KOPT-K1 (cell line): Measurements from ENCODE around the gene GNAS.

Source experiments
- H3K27ac ChIP-seq: fragments of 200-600 bp; sonication (generic); 2 replicates; pipeline ENCODE4 v1.5.1; 2016; ENCODE audit warnings: antibody characterized with exemption, mild to moderate bottlenecking, low read depth, low read length; ENCODE audit not compliant: poor library complexity, severe bottlenecking
- H3K36me3 ChIP-seq: fragments of 200-600 bp; sonication (generic); 2 replicates; pipeline ENCODE4 v1.5.1; 2017; ENCODE audit warnings: antibody characterized with exemption, mild to moderate bottlenecking, low read length, moderate library complexity; ENCODE audit not compliant: insufficient read depth
- H3K9me3 ChIP-seq: fragments of 200-600 bp; sonication (generic); 2 replicates; pipeline ENCODE4 v1.5.1; 2017; ENCODE audit warnings: antibody characterized with exemption, low read length, mild to moderate bottlenecking; ENCODE audit not compliant: insufficient read depth, poor library complexity, severe bottlenecking

Gene GNAS

DNA sequence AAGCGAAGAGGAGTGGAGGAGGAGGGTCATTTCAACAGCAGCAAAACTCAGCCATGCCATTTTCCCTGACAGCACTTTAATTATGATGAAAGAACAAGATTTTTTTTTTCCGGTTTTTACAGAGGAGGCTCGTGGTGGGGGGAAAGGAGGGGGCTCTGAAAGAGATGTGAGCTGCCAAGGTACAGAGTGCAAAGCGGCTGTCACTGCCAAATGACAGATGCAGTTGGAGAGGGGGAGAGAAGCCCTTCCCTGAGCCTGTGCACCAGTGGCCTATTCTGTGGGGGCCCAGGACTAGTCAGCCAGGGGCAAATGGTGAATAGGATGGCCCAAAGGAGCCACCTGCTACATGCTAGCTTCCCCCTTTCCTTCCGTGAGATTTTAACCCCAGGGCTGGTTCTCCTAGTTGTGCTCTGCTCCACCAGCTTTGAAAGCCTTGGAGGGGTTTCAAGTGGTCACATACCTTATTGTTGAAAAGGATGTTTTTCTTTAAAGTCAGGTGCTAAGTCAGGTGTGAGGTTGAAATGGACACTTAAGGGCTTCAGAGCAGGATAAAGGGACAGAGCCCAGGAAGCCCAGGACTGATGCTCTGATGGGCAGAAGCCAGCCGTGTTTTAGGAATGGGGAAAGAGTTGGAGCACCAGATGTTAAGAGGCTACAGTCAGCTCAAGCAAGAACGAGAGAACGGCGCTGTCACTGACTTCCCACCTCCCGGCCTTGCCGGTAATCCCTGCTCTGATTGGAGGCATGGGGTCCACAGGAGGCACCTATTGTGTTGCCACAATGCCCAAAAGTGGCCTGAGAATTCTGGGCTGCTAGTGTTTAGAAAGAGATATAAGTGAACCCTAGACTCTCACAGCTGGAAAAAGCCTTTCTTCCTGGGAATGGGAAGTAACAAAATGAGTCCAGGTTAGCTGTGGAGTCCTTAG, 24.8 kb downstream of the GNAS start:
- Histone ChIP-seq H3K27ac (no peak overlapping the region), H3K9me3 (no peaks in the 10 kb centered on the region), H3K36me3 (no peaks in the 10 kb centered on the region)

DNA sequence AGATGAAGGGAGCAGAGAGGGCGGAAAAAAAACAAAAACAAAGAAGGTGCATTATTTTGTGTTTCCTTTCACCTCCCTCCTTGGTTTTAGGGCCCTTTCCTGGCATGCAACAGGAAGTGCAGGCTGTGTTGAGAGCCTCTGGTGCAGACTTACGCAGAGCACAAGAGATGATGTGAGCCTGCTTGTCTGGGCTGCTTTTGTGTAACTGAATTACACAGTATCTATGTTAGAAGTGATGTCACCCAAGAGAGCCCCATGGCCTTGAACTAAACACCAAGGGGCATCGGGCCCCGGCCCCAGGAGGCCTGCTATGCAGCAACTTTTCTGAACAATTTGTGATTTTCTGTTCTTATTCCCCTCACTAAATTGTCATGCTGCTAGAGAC, 25.5 kb downstream of the GNAS start:
- Histone ChIP-seq H3K27ac (no peak overlapping the region), H3K36me3 (no peaks in the 10 kb centered on the region), H3K9me3 (no peaks in the 10 kb centered on the region)

DNA sequence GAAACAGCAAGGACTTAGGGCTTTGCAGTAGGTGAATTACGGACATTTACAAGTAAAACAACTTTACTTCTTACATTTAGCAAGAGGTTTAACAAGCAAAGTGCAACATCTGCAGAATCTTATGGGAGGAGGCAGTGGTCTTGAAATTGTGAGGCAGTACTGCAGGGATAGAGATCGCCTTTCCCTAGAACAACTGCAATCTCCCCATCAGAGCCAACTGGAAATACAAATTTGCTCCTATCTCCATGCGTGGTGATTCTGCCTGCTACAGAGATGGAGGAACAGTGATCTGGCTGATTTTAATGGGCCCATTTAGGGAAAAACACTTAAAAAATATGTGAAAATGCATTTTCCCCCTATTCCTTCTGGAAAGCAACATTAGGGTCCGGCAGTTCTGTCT, 25.9 kb downstream of the GNAS start:
- Histone ChIP-seq H3K9me3 (no peaks in the 10 kb centered on the region), H3K27ac (no peak overlapping the region), H3K36me3 (no peaks in the 10 kb centered on the region)

DNA sequence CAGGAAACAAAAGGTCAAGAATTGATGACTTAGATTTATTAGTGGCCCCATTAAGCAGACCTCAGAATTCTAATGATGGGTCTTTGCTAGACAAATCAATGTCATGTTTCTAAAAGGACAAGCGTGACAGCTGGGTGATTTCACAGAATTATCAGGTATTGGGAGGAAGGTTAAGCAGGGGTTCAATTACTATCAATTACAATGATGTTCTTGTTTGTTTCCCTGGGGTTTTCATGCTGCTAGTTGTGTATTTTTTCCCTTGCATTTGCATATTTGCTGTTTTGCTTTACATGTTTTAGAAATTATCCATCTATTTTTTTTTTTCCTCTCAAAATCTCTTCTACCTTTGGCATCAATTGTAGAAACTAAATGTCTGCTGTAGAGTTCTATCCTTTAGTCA, 27.9 kb downstream of the GNAS start:
- Histone ChIP-seq H3K9me3 (no peaks in the 10 kb centered on the region), H3K27ac (no peak overlapping the region), H3K36me3 (no peaks in the 10 kb centered on the region)

DNA sequence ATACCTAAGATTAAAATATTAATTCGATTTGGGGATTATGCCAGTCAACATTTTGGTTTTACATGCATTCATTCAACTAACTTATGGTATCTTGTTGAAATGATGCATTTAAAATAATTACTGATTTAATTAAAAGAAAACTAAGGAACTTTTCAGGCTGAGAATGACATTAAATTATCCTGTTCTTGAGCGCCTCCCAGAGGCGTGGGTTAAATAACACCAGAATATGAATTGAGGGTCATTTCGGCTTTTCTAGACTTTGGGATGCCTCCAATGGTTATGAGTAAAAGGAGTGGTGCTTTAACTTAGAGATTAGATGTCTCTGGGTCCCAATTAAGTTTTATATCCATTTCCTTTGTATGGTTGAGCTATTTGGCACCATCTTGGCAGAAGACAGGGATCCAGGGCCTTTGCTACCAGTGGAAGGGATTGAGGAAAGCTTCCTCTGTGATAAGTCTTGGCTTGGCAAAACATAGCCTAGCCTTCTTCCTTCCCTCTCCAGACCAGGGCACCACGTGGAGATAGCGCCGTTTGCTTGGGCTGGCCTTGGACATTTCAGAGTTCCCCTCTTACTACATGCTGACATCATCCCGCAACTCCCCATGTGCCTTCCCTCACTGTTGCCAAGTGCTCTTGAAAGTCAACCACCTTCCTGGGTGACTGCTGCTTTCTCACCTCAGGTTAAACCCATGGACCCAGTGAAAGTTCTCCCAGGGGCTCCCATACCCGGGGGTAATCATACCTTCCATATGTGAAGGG, 28.7 kb downstream of the GNAS start:
- Histone ChIP-seq H3K36me3 (no peaks in the 10 kb centered on the region), H3K9me3 (no peaks in the 10 kb centered on the region), H3K27ac (no peak overlapping the region)

DNA sequence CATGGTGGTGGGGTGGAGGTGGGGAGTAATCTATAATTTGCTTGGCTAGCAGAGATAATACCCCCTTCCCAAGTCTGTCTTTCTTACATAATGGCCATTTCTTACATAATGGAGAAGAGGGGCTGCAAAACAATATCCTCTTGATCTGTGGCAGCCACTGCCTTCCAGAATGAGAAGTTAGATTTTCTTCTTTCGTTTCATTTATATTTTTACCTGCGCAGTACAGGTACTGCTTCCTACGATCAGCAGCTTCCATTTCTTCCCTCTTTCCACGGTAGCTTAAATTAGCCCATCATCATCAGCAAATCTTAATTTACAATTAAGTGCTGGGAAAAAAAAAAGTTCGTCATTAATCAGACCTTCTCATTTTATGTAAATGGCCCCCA, 30.2 kb downstream of the GNAS start:
- H3K9me3 ChIP-seq = no peaks in the 10 kb centered on the region
- H3K36me3 ChIP-seq = no peaks in the 10 kb centered on the region
- H3K27ac ChIP-seq = no peak overlapping the region

DNA sequence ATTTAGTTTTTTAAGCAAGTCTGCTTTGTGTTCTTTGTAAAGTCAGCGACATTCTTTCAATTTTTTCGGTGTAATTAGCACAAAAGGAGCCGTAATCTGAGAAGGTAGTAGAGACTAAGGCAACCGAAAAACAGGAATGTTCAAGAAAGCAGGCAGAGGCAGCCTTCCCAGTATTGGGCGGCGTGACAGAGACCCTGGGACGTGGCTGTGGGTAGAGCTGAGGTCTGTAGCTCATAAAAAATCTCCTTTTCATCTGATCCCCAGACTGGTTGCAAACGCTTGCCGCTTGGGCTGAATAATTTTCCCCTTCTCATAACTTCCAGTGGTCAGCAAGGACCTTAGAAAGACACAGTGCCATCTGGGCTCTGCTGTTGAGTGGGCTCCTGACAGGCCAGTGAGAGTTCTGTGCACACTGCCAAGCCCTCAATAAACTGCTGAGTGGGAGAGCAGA, 30.8 kb downstream of the GNAS start:
- no peaks in the 10 kb centered on the region for H3K36me3 ChIP-seq
- no peak overlapping the region for H3K27ac ChIP-seq

DNA sequence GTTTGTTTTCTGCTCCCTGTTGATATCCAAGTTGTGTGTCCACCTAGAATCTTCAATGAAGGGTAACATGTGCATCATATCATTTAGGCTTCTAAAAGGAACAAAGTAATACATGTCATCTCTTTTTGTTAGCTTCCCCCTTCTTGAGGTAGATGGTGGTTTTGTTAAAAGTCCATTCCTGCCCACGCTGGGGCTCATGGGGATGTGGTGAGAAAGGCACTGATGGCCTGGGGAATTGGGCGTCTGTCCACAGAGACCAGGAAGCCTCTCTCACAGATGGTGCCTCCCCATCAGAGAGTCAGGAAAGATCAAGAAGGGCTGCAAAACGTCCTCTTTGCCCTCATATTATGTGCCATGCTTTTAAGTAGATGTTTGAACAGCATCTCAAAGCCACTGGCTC, 32.5 kb downstream of the GNAS start:
- no peaks in the 10 kb centered on the region for H3K9me3 ChIP-seq
- H3K36me3 ChIP-seq = no peaks in the 10 kb centered on the region
- no peak overlapping the region for H3K27ac ChIP-seq

More for the DNA sequence above, 30.8 kb downstream of the GNAS start:
- H3K9me3 ChIP-seq = no peaks in the 10 kb centered on the region

DNA sequence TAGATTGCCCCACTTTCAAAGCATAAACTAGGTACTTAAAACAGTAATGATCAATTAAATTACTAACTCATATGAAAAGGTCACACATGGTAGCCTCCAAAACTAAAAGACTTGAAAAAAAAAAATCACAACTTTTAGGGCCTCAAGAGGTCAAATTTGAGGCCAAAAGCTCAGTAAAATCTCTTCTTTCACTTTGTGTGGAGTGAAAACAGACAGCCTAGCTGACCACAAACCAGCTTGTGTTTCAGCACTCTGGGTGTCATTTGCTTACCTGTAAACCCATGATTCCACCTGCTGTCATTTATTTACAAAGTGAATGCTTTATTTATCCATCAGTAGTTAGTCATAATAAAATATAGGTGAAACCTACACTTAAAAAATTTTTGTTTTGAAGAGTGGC, 34.0 kb downstream of the GNAS start:
- Histone ChIP-seq H3K27ac (no peak overlapping the region), H3K36me3 (no peaks in the 10 kb centered on the region), H3K9me3 (no peaks in the 10 kb centered on the region)

DNA sequence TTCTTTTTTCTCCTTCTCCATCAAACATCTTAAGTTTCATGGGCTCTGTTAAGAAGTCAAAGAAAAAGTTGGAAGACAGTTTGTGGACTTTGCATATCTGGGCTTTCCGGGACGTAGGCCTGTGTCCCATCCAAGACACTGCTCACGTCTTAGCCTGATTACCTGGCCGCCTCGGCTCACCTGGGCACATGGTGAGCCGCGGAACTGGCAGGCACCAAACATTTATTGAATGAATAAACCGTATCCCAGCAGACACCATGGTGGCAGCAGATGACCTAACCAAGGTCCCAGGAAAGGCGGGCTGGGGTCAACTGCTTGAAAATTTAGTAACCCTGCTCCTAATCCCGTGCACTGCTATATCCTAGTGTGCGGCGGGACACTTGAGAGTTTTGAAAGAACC, 35.6 kb downstream of the GNAS start:
- Histone ChIP-seq H3K9me3 (no peaks in the 10 kb centered on the region), H3K36me3 (no peaks in the 10 kb centered on the region), H3K27ac (peak overlapping the region; percentile 98)

DNA sequence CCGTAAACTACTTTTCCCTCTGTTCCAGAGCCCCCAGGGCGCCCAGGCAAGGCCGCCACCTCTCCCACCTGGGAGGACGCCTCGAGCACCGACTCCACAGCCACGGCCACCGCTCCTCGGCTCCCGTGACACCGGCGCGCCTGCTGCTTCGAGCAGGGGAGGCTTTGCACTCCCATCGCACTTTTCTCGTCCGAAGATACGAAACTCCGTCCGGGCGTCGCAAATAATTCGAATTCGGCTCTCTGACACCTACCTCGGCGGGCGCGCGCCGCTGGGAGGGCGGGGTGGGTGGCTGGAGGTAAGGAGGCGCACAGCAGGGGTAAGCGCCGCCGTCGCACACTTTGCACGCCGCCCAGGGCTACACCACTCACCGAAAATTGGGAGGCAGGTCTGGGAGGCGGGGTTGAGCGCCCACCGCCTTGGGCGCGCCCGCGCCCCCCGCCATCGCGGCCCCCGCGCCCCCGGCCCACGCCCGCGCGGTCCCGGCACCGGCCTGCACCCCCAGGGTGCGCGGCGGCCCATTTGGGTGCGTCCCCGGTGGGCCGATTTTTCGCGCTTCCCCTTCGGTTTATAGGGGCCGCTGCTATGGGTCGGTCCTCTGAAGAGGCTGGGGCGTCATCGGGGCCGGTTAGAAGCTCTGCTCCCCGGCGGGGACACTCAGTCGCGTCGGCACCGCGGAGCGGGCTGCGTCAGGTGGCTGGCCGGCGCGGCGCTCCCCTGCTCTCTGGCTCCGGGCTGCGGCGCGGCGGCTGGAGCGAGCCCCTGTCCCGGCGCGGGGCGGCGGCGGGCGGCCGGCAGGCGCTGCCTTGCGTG, 36.2 kb downstream of the GNAS start:
- H3K27ac ChIP-seq = peak overlapping the region; percentile 98
- no peaks in the 10 kb centered on the region for H3K9me3 ChIP-seq
- no peaks in the 10 kb centered on the region; the same call in 1 of the 2 replicates for H3K36me3 ChIP-seq

DNA sequence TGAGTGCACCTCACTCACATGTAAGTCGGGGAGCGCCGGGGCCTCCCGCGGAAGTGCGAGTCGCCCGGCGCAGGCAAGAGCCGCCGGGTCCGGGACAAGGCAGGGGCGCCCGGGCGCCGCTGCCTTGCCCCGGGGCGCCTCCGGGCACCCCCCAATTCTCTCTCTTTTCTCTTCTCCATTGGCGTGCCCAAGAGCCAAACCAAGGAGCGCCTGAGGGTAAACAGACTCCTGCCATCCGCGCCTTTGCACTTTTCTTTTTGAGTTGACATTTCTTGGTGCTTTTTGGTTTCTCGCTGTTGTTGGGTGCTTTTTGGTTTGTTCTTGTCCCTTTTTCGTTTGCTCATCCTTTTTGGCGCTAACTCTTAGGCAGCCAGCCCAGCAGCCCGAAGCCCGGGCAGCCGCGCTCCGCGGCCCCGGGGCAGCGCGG, 36.8 kb downstream of the GNAS start:
- peak overlapping the region; percentile 98 for H3K27ac ChIP-seq
- no peaks in the 10 kb centered on the region for H3K9me3 ChIP-seq
- H3K36me3 ChIP-seq = no peaks in the 10 kb centered on the region; the same call in 1 of the 2 replicates

DNA sequence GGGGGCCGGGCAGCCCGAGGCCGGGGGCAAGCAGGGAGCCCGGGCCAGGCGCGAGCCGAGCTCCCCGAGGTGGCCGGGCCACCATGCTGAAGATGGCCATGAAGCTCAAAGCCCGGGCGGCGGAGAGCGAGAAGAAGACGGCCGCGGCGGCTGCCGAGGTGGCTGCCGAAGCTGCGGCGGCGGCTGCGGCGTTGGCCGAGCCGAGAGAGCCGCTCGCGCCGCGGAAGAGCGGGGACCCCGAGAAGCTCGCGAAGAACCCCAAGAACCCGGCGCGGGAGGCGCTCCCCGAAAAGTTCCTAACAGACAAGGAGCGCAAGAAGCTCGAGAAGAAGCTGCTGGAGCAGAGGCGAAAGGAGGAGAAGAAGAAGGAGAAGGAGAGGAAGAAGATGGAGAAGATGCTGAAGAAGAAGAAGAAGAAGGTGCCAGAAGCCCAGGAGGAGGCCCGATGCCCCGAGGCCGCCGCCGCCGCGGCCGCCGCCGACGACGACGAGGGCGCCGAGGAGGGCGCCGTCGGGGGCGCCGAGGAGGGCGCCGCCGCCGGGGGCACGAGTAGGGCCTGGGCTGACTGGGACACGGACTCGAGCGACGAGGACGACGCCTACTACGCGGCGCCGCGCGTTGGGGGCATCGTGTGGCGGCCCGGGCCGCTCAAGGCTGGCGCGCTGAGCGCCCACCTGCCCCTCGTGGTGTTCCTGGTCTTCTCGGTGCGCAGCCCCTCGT, 37.4 kb downstream of the GNAS start:
- Histone ChIP-seq H3K36me3 (no peaks in the 10 kb centered on the region; the same call in 1 of the 2 replicates), H3K9me3 (no peaks in the 10 kb centered on the region), H3K27ac (peak overlapping the region; percentile 98)

DNA sequence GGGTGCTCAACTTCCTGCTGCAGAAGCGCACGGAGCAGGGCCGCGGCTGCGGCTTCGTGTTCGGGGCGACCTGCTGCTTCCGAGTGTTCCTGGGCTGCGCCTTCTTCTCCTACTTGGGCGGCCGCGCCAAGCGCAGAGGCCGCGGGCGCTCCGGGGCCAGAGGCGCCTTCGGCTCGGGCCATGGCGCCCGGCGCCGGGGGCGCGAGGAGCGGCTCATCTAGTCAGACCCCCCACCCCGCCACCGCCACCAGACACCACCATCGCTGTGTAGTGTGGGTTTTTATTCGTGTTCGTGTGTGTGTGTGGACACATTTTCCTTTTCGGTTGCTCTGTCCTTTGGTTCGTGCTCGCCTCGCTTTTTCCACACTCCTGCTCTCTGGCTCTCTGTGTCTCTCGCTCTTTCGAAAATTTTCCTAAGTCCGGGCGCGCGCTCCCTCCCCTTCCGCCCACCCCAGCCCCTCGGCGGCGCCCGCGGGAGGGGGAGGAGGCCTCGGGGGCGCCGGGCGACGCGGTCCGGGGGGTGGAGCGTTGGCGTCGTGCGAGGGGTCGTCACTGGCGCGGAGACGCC, 38.1 kb downstream of the GNAS start:
- Histone ChIP-seq H3K27ac (peak overlapping the region; percentile 98), H3K9me3 (no peaks in the 10 kb centered on the region), H3K36me3 (peaks cover 4% of the 10 kb centered on the region)
